Stimulated activated memory B cell treated with anti-CD40 and anti-IgM and Interleukin-4, amounts not matched to agents 10 μg/mL and 1 μg/mL and 100 μg/mL, for 72 hours (primary cell): ENCODE results near the gene ARVCF.
A peak's percentile ranks its signal among the peaks of the same experiment; 100 is the strongest.

ENCODE experiments used
- ATAC-seq: fragments of 150-1000 bp; cut with Tn5 transposase; 2 replicates; pipeline ENCODE4 v1.10.0; 2021
- H3K27ac Mint-ChIP-seq: one replicate; pipeline ENCODE4 v1.8.0; 2022; ENCODE audit warnings: mild to moderate bottlenecking, mixed read lengths
- H3K27me3 Mint-ChIP-seq: one replicate; pipeline ENCODE4 v1.8.0; 2022; ENCODE audit warnings: mixed read lengths
- H3K36me3 Mint-ChIP-seq: one replicate; pipeline ENCODE4 v1.8.0; 2022; ENCODE audit warnings: mixed read lengths
- H3K4me1 Mint-ChIP-seq: one replicate; pipeline ENCODE4 v1.8.0; 2022; ENCODE audit warnings: mixed read lengths
- H3K4me3 Mint-ChIP-seq: one replicate; pipeline ENCODE4 v1.8.0; 2022; ENCODE audit warnings: mild to moderate bottlenecking, moderate library complexity, mixed read lengths
- H3K9me3 Mint-ChIP-seq: one replicate; pipeline ENCODE4 v1.8.0; 2022; ENCODE audit warnings: mixed read lengths

ARVCF gene, protein sequence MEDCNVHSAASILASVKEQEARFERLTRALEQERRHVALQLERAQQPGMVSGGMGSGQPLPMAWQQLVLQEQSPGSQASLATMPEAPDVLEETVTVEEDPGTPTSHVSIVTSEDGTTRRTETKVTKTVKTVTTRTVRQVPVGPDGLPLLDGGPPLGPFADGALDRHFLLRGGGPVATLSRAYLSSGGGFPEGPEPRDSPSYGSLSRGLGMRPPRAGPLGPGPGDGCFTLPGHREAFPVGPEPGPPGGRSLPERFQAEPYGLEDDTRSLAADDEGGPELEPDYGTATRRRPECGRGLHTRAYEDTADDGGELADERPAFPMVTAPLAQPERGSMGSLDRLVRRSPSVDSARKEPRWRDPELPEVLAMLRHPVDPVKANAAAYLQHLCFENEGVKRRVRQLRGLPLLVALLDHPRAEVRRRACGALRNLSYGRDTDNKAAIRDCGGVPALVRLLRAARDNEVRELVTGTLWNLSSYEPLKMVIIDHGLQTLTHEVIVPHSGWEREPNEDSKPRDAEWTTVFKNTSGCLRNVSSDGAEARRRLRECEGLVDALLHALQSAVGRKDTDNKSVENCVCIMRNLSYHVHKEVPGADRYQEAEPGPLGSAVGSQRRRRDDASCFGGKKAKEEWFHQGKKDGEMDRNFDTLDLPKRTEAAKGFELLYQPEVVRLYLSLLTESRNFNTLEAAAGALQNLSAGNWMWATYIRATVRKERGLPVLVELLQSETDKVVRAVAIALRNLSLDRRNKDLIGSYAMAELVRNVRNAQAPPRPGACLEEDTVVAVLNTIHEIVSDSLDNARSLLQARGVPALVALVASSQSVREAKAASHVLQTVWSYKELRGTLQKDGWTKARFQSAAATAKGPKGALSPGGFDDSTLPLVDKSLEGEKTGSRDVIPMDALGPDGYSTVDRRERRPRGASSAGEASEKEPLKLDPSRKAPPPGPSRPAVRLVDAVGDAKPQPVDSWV

DNA sequence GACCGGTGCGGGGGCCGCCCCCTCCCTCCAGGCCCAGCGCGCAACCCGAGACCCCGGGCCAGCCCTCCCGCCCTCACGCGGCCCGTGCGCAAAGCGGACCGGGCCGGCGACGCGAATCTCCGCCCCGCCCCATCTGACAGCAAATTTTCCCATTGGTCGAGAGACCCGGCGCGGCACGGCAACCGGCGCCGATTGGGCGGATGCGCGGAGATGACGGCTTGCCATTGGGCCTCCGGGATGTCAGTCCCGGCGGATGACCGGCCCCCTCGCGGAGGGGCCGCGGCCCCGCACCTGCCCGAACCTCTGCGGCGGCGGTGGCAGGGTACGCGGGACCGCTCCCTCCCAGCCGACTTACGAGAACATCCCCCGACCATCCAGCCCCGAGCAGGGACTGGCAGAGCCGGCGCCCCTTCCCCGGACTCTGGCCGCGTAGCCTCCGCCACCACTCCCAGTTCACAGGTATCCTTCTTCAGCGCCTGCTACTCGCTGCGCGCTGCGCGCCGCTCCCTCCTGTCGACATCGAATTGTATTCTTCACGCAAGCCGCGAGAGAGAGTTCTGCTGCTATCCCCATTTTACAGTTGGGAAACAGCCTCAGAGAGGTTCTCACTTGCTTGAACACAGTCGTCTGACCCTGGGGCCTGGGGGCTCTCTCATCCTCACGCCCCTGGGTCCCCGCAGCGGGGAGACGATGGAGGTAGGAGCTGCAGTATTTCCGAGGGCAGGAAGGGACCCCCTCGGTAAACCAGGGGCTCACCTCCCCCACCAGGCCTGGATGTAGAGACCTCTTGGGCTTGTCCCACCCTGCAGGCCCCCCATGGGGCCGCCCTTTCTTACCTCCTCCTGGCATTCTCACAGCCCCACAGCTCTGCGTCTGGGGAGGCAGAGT lies at the start of gene ARVCF:
ARVCF (minus strand) TSS at position 90 of the 888 bp plus-strand sequence. CDS start 26,029 bp downstream, outside the sequence.
- H3K27me3 Mint-ChIP-seq = peaks cover 9% of the 10 kb centered on the region
- H3K9me3 Mint-ChIP-seq = no peaks in the 10 kb centered on the region
- H3K27ac Mint-ChIP-seq = no peak within 1 kb of the TSS
- peak within 1 kb of the TSS; percentile 90 for H3K4me3 Mint-ChIP-seq
- peaks cover 19% of the 10 kb centered on the region for H3K4me1 Mint-ChIP-seq
- H3K36me3 Mint-ChIP-seq = no peaks in the 10 kb centered on the region
- ATAC-seq = peak; percentile 82

DNA sequence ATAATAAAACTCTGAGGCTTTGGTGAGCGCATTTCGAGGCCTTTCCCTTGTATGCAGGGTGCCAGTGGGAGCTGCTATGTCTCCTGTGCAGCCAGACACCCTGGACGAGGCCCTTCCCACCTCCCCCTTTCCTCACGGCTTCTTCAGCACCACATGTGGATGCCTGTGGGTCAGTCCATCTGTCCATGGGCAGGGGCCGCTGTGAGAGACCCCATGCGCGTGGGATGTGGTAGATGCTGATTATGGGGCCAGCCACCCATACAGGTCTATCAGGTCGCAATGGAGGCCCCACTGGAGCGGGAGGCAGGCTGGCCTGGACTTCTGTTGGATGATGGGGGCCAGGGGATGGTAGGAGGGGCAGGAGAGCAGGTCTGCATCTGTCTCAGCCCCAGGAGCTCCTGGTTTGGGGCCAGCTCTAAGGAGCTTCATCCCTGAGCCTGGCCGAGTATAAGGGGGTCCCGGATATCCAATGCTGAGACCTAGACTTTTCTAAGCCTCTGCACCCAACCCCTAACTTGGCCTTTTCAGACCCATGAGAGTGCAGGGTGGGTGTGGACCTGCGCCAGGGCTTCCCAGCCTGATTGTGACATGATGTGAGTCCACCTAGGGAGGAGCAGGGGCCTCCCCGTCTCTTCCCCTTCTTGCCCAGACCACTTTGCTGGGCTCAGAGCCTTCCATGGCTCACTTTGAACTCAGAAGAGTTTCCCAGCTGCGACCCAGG lies 49.4 kb upstream of the ARVCF start:
- no peak overlapping the region for H3K4me3 Mint-ChIP-seq
- H3K36me3 Mint-ChIP-seq = peaks cover 39% of the 10 kb centered on the region
- no peak overlapping the region for H3K27ac Mint-ChIP-seq
- H3K4me1 Mint-ChIP-seq = no peaks in the 10 kb centered on the region
- H3K27me3 Mint-ChIP-seq = no peaks in the 10 kb centered on the region
- no peak for ATAC-seq
- H3K9me3 Mint-ChIP-seq = no peaks in the 10 kb centered on the region

DNA sequence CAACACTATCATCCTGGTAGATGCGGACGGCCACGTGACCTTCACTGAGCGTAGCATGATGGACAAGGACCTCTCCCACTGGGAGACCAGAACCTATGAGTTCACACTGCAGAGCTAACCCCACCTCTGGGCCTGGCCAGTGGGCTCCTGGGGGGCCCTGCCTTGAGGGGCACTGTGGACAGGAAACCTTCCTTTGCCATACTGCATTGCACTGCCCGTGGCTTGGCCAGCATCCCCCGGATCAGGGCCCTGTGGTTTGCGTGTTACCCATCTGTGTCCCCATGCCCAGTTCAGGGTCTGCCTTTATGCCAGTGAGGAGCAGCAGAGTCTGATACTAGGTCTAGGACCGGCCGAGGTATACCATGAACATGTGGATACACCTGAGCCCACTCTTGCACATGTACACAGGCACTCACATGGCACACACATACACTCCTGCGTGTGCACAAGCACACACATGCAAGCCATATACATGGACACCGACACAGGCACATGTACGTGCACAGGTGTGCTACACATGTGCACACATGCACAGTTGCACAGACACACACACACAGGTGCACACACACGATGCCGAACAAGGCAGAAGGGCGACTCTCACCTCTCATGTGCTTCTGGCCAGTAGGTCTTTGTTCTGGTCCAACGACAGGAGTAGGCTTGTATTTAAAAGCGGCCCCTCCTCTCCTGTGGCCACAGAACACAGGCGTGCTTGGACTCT lies 48.1 kb upstream of the ARVCF start:
- no peak for ATAC-seq
- no peak overlapping the region for H3K4me3 Mint-ChIP-seq
- H3K4me1 Mint-ChIP-seq = no peaks in the 10 kb centered on the region
- H3K27ac Mint-ChIP-seq = no peak overlapping the region
- H3K27me3 Mint-ChIP-seq = no peaks in the 10 kb centered on the region
- peaks cover 48% of the 10 kb centered on the region for H3K36me3 Mint-ChIP-seq
- no peaks in the 10 kb centered on the region for H3K9me3 Mint-ChIP-seq

DNA sequence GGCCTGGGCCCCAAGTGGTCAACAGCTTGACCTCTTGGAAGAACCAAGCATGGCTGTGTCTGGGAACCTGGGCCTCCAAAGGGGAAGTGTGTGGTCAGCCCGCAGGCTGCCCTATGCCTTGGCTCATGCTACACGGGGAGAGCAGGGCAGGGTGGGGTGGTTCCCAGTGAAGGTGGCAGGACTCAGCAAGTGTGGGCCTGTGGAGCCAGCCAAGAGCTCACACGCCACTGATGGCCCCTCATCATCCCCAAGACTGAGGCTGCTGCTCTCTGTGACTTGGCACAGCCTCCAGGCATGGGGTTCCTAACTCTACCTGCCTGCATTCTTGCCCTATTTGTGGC lies 47.5 kb upstream of the ARVCF start:
- no peaks in the 10 kb centered on the region for H3K27me3 Mint-ChIP-seq
- ATAC-seq = no peak
- no peak overlapping the region for H3K4me3 Mint-ChIP-seq
- peaks cover 54% of the 10 kb centered on the region for H3K36me3 Mint-ChIP-seq
- H3K4me1 Mint-ChIP-seq = no peaks in the 10 kb centered on the region
- H3K9me3 Mint-ChIP-seq = no peaks in the 10 kb centered on the region
- H3K27ac Mint-ChIP-seq = no peak overlapping the region

DNA sequence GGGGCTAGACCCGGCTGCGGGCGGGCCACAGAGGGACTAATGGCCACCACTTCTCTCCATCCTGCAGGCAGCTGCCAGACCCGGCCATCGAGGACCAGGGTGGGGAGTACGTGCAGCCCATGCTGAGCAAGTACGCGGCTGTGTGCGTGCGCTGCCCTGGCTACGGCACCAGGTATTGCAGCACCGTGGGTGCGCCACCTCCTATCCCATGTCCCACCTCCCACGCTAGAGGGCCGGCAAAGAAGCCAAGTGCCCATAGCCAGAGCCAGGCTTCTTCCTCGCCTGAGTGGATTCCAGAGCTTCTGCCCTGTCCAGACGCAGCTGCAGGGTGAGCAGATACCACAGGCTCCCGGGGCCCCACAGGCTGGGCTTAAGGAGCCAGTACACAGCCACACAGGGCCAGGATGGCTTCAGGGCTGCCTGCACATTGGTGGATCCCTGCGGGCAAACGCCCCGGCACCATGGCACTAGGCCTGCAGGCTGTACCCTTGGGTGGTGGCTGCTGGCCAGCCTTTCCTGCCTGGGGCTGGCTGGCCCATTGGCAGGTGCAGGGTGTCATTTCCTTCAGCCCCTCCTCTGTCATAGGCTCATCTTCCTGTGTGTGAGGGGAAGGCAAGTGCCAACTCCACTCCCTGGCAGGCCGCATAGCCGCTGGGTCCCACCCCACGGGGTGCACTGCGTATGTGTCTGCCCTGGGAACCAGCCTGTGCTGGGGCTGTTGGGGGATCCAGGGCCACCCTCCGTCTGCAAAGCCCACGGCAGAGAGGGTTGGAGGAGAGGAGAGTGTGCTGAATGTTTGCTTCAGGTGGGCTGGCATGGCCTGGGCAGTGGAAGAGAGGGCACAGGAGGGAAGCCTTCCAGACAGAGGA lies 46.9 kb upstream of the ARVCF start:
- no peak for ATAC-seq

DNA sequence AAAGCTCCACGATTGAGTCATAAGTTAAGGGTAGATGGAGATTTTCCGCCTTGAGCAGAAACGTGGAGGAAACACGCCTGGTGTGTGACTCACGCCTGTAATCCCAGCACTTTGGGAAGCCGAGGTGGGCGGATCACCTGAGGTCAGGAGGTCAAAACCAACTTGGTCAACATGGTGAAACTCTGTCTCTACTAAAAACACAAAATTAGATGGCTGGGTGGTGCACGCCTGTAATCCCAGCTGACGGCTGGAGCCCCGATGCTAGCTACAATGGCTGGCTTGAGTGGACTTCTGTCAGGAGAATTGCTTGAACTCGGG lies 46.1 kb upstream of the ARVCF start:
- ATAC-seq = no peak
- H3K36me3 Mint-ChIP-seq = peaks cover 68% of the 10 kb centered on the region
- H3K4me1 Mint-ChIP-seq = no peaks in the 10 kb centered on the region
- no peaks in the 10 kb centered on the region for H3K27me3 Mint-ChIP-seq
- H3K9me3 Mint-ChIP-seq = no peaks in the 10 kb centered on the region
- no peak overlapping the region for H3K4me3 Mint-ChIP-seq
- no peak overlapping the region for H3K27ac Mint-ChIP-seq

More for the DNA sequence above, 46.9 kb upstream of the ARVCF start:
- no peak overlapping the region for H3K4me3 Mint-ChIP-seq
- no peaks in the 10 kb centered on the region for H3K9me3 Mint-ChIP-seq
- H3K4me1 Mint-ChIP-seq = no peaks in the 10 kb centered on the region
- H3K27me3 Mint-ChIP-seq = no peaks in the 10 kb centered on the region
- H3K36me3 Mint-ChIP-seq = peaks cover 60% of the 10 kb centered on the region
- H3K27ac Mint-ChIP-seq = no peak overlapping the region

DNA sequence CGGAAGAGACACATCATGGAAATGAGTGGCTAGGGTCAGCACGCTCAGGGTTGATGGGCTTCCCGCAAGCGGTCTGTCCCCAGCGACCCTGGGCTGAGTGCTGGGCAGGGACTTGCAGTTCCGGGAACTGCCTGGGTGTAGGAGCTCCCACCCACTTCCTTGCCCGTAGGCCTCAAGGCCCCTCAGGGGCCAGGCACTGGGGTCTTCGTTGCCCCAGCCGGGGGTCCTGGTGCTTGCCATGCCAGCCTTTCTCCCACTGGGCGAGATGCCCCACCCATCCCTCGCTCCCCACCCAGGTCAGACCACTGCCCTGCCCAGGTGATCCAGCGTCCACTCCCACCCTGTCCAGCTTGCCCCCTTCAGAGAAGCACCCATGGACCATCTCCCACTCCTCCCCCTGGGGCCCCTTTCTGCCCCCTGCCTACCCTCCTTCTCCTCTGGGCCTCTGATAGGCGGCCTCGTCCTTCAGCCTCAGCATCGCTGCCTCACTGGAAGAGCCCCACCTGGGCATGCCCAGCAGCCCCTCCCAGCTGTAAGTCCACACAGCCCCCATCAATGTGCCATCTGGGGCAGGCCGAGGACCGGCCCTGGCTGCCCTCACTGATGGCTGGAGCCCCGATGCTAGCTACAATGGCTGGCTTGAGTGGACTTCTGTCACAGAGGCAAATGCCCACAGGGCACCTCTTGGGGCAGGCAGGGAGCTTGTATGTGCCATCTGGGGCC lies 45.6 kb upstream of the ARVCF start:
- Mint-ChIP-seq H3K9me3 (no peaks in the 10 kb centered on the region), H3K27me3 (no peaks in the 10 kb centered on the region), H3K36me3 (peaks cover 72% of the 10 kb centered on the region), H3K4me1 (no peaks in the 10 kb centered on the region), H3K4me3 (no peak overlapping the region), H3K27ac (no peak overlapping the region)
- no peak for ATAC-seq

DNA sequence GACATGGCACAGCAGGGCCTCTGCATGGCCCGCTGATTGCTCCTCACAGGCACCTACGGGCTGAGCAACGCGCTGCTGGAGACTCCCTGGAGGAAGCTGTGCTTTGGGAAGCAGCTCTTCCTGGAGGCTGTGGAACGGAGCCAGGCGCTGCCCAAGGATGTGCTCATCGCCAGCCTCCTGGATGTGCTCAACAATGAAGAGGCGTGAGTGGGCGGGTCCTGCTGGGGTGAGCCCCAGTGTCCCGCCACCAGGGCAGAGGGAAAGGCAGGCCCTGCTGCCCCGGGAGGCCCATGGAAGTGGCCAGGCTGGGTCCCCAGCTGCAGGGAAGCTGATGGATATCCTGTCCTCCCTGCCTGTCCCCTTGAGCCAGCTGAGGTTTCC lies 44.8 kb upstream of the ARVCF start:
- H3K27me3 Mint-ChIP-seq = no peaks in the 10 kb centered on the region
- peaks cover 77% of the 10 kb centered on the region for H3K36me3 Mint-ChIP-seq
- no peak overlapping the region for H3K27ac Mint-ChIP-seq
- no peak for ATAC-seq
- no peaks in the 10 kb centered on the region for H3K4me1 Mint-ChIP-seq
- no peaks in the 10 kb centered on the region for H3K9me3 Mint-ChIP-seq
- no peak overlapping the region for H3K4me3 Mint-ChIP-seq

DNA sequence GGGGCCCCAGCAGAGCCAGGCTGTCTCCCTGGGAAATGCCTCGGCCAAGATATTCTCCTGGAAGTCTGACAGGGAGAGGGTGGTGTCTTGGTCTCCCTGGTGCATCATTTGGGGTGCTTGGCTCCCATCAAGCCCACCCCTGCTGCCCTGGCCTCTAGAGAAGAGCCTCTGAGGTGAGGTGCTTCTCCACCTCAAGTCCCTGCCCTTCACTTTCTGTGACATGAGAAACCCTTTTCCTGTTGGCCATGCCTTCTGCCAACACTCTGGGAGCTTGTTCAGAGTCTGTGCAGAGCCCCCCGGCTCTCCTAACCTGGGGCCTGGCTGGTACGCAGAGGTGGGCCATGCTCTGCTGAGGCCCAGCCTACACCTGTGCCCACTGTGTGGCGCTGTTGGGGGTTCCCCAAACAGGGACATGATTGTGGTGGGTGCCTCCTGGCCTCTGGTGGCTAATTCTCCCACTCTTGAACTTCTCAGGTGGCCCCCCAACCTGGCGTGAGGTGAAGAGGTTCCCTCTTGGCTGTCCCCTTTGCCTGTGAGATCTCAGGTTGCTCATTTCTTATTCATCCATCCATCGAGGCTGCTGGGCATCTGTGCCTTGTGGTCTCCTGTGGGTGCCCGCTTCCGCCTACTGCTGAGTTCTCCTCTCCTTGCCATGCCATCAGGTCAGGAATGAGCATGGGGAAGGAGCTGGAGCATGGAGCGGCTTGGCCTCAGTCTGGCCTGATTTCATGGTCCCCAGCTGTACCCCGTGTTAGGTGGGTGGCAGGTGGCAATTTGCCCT lies 44.3 kb upstream of the ARVCF start:
- no peak for ATAC-seq
- Mint-ChIP-seq H3K27me3 (no peaks in the 10 kb centered on the region), H3K27ac (no peak overlapping the region), H3K4me3 (no peak overlapping the region), H3K4me1 (no peaks in the 10 kb centered on the region), H3K36me3 (peaks cover 81% of the 10 kb centered on the region), H3K9me3 (no peaks in the 10 kb centered on the region)

DNA sequence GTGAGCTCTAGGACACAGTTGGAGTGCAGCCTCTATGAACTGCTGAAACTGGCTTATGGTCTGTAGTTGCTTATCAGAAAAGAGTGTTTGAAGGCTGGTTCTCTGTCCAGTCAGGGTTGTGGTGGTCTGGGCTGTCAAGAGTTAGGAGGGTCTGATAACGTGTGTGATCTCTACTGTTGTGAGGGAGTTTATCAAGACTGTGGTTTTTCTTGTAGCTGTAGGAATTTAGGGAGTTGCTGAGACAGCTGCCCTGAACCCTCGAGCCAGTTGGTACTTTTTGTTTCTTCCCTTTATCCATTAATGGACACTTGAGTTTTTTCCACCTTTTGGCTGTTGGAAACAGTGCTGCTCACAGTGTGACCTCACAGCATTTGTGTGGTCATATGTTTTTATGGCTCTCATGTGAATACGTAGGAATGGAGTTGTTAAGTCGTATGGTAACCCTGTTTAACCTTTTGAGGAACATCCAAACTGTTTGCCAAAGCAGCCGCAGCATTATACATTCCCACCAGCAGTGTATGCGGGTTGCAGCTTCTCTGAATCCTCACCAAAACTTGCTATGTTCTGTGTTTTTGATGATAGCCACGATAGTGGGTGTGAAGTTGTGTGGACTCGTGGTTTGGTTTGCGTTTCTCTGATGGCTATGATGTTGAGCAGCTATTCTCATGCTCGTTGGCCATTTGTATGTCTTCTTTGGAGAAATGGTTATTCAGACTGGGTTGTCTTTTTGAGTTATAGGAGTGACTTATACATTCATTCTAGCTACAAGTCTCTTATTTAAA lies 42.6 kb upstream of the ARVCF start:
- Mint-ChIP-seq H3K4me3 (no peak overlapping the region), H3K36me3 (peaks cover 86% of the 10 kb centered on the region), H3K27ac (no peak overlapping the region), H3K4me1 (no peaks in the 10 kb centered on the region), H3K9me3 (no peaks in the 10 kb centered on the region), H3K27me3 (no peaks in the 10 kb centered on the region)
- ATAC-seq = no peak

DNA sequence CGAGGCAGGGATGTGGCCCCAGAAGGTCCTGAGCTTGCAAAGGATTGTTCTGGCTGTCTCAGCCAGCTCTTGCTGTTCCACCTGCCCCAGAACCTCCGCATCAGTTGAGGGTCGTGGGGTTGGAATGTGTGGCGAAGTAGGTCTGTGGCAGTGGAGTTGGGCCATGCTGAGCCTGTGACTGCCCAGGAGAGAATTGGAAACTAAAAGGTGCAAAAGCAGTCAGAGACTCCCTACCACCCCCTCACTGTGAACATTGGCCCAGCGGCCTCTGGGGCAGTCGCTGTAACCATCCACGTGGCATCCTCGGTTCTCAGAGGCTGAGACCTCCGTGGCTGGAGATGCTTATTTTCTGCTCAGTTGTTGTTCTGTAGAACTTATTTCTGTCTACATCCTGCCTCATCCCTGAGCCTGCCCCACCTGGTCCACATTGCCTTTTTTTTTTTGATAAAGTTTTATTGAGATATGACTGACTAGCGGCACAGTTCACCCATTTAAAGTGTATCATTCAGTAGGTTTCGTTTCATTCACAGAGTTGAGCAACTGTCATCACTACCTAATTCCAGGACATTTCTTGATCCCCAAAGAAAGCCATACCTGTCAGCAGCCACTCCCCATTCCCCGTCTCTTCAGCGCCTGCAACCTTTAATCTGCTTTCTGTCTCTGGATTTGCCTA lies 41.1 kb upstream of the ARVCF start:
- H3K4me1 Mint-ChIP-seq = no peaks in the 10 kb centered on the region
- no peak overlapping the region for H3K27ac Mint-ChIP-seq
- no peak for ATAC-seq
- H3K27me3 Mint-ChIP-seq = no peaks in the 10 kb centered on the region
- H3K9me3 Mint-ChIP-seq = no peaks in the 10 kb centered on the region
- no peak overlapping the region for H3K4me3 Mint-ChIP-seq
- H3K36me3 Mint-ChIP-seq = peaks cover 87% of the 10 kb centered on the region
